Measurements from ENCODE around the gene ANKRD27. TPM values are rescaled to one million over a fixed set of nuclear protein-coding genes. Genes with fewer than 3 reads are reported as not detected.

The ANKRD27 gene
- total RNA-seq, 1 donor from 2014 or later, result 23.9 TPM

DNA sequence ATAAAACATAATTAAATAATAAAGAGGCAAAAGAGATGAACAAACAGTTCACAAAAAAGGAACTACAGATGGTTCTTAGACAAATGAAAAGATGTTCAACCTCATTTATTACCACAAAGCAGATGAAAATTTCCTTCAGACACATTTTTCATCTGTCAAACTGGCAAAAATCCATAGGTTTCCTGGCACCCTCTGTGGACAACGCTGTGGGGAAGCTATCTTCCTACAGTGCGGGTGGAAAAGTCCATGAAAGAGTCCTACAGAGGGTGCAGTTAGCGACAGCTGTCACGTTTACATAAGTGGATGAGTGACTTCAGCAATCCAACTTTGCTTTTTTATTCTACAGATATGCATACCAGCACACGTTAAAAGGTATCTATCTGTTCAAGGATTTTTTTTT, 124.3 kb downstream of the ANKRD27 start:
- Mint-ChIP-seq H3K4me1 (ENCODE audit: low read depth) (no peaks in the 10 kb centered on the region), H3K9me3 (ENCODE audit: low read depth) (no peaks in the 10 kb centered on the region), H3K27me3 (ENCODE audit: low read depth) (no peaks in the 10 kb centered on the region), H3K4me3 (ENCODE audit: unreplicated experiment) (no peak overlapping the region), H3K36me3 (ENCODE audit: low read depth) (no peaks in the 10 kb centered on the region), H3K27ac (ENCODE audit: unreplicated experiment) (no peak overlapping the region)
- no peak for DNase-seq (ENCODE audit: low spot score)
- TF ChIP-seq, protein P1, sequence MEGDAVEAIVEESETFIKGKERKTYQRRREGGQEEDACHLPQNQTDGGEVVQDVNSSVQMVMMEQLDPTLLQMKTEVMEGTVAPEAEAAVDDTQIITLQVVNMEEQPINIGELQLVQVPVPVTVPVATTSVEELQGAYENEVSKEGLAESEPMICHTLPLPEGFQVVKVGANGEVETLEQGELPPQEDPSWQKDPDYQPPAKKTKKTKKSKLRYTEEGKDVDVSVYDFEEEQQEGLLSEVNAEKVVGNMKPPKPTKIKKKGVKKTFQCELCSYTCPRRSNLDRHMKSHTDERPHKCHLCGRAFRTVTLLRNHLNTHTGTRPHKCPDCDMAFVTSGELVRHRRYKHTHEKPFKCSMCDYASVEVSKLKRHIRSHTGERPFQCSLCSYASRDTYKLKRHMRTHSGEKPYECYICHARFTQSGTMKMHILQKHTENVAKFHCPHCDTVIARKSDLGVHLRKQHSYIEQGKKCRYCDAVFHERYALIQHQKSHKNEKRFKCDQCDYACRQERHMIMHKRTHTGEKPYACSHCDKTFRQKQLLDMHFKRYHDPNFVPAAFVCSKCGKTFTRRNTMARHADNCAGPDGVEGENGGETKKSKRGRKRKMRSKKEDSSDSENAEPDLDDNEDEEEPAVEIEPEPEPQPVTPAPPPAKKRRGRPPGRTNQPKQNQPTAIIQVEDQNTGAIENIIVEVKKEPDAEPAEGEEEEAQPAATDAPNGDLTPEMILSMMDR (IDR thresholded peaks at IDR 0.05), result no peak

Other genes with a start within 250 kb of the ANKRD27 start
- 108 to 119 TPM (median 111 TPM) in 3 replicates for gene PDCD5, start 94.0 kb downstream of the ANKRD27 start, total RNA-seq
- gene RGS9BP, start 668 bp upstream of the ANKRD27 start, total RNA-seq, result 0.19 to 0.95 TPM (median 0.90 TPM) in 3 replicates
- 8.2 to 11.1 TPM (median 10.0 TPM) in 3 replicates for gene NUDT19, start 16.6 kb upstream of the ANKRD27 start, total RNA-seq
- gene TDRD12, start 44.6 kb upstream of the ANKRD27 start, total RNA-seq, result 0.22 to 0.33 TPM in 2 of 3 replicates, not detected in the other
- 0.35 to 0.60 TPM (median 0.41 TPM) in 3 replicates for gene SLC7A9, start 194.6 kb upstream of the ANKRD27 start, total RNA-seq

Data from chondrocyte (in vitro differentiated cells).